T-helper 1 cell (primary cell): Measurements from ENCODE around the gene POU2AF2.
"Not testable (repeated sequence)": the region's sequence is repeated elsewhere in the genome, so short reads cannot be mapped to it uniquely, and the experiment has no call there.

Experiments used
- DNase-seq, 5 donors: peaks; one replicate each; pipeline ENCODE4 v3.0.0-alpha.2; 2012 to 2020

POU2AF2 gene

GRCh38 chr11:111305162-111305802 is 59.8 kb downstream of the POU2AF2 start:
- DNase-seq, result no peak

GRCh38 chr11:111305876-111306275 is 60.4 kb downstream of the POU2AF2 start:
- no peak for DNase-seq

GRCh38 chr11:111306321-111306720 is 60.8 kb downstream of the POU2AF2 start:
- DNase-seq, result no peak

- DNase-seq, result no peak
Observed at GRCh38 chr11:111307472-111308108, 62.1 kb downstream of the POU2AF2 start.

GRCh38 chr11:111308140-111308539 is 62.6 kb downstream of the POU2AF2 start:
- no peak for DNase-seq

GRCh38 chr11:111309215-111309915 is 63.8 kb downstream of the POU2AF2 start:
- DNase-seq, result no peak

GRCh38 chr11:111310088-111310487 is 64.6 kb downstream of the POU2AF2 start:
- no peak for DNase-seq

GRCh38 chr11:111310723-111311122 is 65.2 kb downstream of the POU2AF2 start:
- no peak for DNase-seq

GRCh38 chr11:111312076-111312475 is 66.6 kb downstream of the POU2AF2 start:
- no peak for DNase-seq

- DNase-seq, result no peak
Observed at GRCh38 chr11:111319296-111319695, 73.8 kb downstream of the POU2AF2 start.

- DNase-seq, result not testable (repeated sequence)
Observed at GRCh38 chr11:111320199-111320598, 74.7 kb downstream of the POU2AF2 start.

- DNase-seq, result no peak
Observed at GRCh38 chr11:111320728-111321568, 75.4 kb downstream of the POU2AF2 start.

GRCh38 chr11:111322534-111322933 is 77.0 kb downstream of the POU2AF2 start:
- DNase-seq, result no peak

- DNase-seq, result no peak
Observed at GRCh38 chr11:111324277-111324720, 78.8 kb downstream of the POU2AF2 start.

- no peak for DNase-seq
Observed at GRCh38 chr11:111325259-111325658, 79.7 kb downstream of the POU2AF2 start.

GRCh38 chr11:111326824-111327223 is 81.3 kb downstream of the POU2AF2 start:
- DNase-seq, result no peak

GRCh38 chr11:111327908-111328624 is 82.5 kb downstream of the POU2AF2 start:
- DNase-seq, result no peak

GRCh38 chr11:111329306-111330204 is 84.0 kb downstream of the POU2AF2 start:
- DNase-seq, result no peak

- no peak for DNase-seq
Observed at GRCh38 chr11:111330234-111330893, 84.8 kb downstream of the POU2AF2 start.

GRCh38 chr11:111331711-111332479 is 86.4 kb downstream of the POU2AF2 start:
- DNase-seq, result no peak
